Measurements from ENCODE around the gene PPIL6.

The PPIL6 gene

DNA sequence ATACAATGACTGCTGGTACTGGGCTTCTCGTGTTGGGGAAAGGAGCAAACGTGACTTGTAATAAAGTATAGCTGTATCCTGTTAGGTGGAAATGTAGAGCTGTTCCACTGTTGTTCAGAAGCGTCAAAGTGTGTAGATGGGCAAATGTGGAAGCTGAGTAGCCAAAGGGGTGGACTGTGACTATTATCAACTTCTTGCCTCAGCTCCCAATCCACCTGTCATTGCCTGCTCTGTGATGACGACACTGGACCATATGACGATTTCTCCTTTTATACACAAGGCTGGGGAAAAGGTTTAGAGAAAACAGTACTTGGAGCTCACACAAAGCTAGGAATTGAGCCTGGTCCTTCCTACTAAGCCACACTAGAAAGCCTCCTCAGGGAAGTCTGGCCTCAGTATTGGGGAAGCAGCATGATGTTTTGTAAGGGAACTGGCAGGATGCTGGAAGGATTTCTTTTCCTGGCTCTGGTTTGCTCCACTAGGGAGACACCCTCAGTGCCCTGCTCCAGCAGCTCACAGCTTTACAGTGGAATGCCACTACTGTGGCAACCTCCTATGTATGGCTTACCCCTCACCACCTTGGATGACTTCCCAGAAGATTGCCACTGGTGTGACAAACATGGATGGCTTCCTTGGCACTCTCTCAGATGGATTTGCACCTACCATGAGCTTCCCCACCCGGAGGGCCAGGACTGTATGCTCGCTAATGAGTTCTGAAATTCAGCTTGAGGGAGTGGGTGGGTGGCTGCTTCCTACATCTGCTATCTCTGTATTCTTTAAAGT is 78.1 kb downstream of the PPIL6 start:
- TF ChIP-seq, protein P1, sequence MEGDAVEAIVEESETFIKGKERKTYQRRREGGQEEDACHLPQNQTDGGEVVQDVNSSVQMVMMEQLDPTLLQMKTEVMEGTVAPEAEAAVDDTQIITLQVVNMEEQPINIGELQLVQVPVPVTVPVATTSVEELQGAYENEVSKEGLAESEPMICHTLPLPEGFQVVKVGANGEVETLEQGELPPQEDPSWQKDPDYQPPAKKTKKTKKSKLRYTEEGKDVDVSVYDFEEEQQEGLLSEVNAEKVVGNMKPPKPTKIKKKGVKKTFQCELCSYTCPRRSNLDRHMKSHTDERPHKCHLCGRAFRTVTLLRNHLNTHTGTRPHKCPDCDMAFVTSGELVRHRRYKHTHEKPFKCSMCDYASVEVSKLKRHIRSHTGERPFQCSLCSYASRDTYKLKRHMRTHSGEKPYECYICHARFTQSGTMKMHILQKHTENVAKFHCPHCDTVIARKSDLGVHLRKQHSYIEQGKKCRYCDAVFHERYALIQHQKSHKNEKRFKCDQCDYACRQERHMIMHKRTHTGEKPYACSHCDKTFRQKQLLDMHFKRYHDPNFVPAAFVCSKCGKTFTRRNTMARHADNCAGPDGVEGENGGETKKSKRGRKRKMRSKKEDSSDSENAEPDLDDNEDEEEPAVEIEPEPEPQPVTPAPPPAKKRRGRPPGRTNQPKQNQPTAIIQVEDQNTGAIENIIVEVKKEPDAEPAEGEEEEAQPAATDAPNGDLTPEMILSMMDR (conservative IDR thresholded peaks at IDR 0.05; ENCODE audit: low read depth): no peak
- ChIA-PET CTCF (interaction anchor here (0.5 to 0.9 kb wide), 3 partner anchors 174 to 1121 kb away, joined by 3 read pairs; no protein-coding TSS in a partner anchor), POLR2A (ENCODE audit: low non-redundant PET) (no interaction called here)
- H3K27ac ChIP-seq: no peak overlapping the region
- DNase-seq (ENCODE audit: low spot score): no peak

DNA sequence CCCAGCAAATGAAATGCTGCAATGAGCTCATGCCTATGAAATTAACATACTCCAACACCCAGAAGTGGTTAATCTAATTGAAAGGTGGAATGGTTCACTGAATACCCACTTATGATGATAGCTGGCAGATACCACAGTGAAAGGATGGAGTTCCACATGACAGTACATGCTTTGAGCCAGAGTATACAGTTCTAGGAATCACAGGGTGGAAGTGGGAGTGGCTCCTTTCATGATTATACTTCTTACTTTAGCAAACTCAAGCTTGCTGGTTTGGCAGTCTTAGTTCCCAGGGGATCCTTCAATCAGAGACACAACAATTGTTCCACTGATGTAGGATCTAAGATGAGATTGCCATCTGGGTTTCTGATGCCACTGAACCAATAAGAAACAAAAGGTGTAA is 79.6 kb downstream of the PPIL6 start:
- no peak for DNase-seq (ENCODE audit: low spot score)
- TF ChIP-seq, protein P1 (conservative IDR thresholded peaks at IDR 0.05; ENCODE audit: low read depth): no peak
- ChIA-PET CTCF (interaction anchor here (1.1 kb wide), 1 partner anchor 9 kb away, joined by 3 read pairs; no protein-coding TSS in a partner anchor), POLR2A (ENCODE audit: low non-redundant PET) (no interaction called here)
- no peak overlapping the region for H3K27ac ChIP-seq

DNA sequence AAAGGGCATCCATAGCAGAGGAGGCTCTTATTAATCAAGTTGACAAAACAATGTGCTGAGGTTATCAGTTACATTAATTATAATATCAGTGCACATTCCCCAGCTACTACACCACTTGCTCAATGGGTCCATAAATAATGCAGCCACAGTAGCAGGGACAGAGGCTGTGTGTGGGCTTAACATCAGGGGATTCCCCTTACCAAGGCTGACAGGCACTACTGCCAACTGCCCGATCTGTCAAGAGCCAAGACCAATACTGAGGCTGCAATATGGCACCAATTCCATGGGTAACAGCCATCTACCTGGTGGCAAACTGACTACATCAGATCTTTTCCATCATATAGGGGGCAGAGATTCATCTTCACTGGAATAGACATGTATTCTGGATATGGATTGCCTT is 80.1 kb downstream of the PPIL6 start:
- TF ChIP-seq, protein P1 (conservative IDR thresholded peaks at IDR 0.05; ENCODE audit: low read depth): no peak
- ChIA-PET POLR2A (ENCODE audit: low non-redundant PET) (no interaction called here), CTCF (interaction anchor here (0.6 kb wide), 1 partner anchor 33 kb away, joined by 3 read pairs; no protein-coding TSS in a partner anchor)
- H3K27ac ChIP-seq: no peak overlapping the region
- DNase-seq (ENCODE audit: low spot score): no peak

DNA sequence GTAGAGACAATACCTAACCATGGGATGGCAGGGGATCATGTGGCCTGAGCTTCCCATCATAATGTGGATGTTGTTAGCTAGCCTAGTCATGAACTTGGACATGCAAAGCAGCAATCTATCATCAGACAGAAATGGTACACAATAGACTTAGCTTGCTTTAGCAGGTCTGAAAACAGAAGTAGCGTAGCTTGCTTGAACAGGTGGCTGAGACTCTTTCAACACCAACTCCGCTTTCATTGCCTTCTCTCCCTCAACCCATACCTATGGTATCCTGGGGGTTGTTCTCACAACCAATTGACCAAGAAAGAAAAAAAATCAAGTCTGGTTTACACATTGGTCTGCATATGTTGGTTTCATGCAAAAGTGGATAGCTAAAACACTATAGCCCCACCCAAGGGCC is 81.2 kb downstream of the PPIL6 start:
- TF ChIP-seq, protein P1 (conservative IDR thresholded peaks at IDR 0.05; ENCODE audit: low read depth): no peak
- DNase-seq (ENCODE audit: low spot score): no peak
- ChIA-PET POLR2A (ENCODE audit: low non-redundant PET) (no interaction called here), CTCF (interaction anchor here (0.9 kb wide), 1 partner anchor 12 kb away, joined by 4 read pairs; no protein-coding TSS in a partner anchor)
- H3K27ac ChIP-seq: no peak overlapping the region

DNA sequence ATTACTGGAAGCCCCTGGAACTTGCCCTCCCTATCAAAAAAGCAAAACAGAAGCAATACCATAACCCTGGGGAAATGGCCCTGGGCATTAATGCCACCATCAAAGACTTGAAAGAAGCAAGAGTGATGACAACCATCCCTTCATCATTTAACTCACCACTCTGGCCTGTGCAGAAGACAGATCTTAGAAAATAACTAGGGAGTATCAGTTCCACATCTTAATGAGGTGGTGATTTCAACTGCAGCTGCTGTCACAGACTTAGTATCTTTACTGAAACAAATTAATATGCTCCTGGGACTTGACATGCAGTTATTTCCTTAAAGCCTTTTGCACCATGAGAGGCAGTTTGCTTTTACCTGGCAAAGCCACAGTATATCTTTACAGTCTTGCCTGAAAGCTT is 82.2 kb downstream of the PPIL6 start:
- no peak for DNase-seq (ENCODE audit: low spot score)
- no peak overlapping the region for H3K27ac ChIP-seq
- TF ChIP-seq, protein P1 (conservative IDR thresholded peaks at IDR 0.05; ENCODE audit: low read depth): no peak
- ChIA-PET POLR2A (ENCODE audit: low non-redundant PET) (no interaction called here), CTCF (no interaction called here)

DNA sequence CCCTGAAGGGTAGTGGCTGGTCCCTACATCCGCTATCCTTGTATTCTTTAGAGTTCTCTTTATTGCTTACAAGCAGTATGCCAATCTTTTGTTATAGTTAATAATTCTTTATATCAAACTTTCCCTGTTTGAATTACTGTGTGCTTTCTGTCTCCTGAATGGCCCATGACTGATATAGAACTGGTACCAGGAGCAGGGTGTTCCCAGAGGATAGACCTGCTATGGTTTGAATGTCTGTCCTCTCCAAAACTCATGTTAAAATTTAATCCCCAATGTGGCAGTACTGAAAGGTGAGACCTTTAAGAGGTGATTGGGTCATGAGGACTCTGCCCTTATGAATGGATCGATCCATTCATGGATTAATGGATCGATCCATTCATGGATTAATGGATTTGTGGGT is 84.2 kb downstream of the PPIL6 start:
- POLR2A ChIA-PET (ENCODE audit: low non-redundant PET): no interaction called here

More for the DNA sequence above, 84.2 kb downstream of the PPIL6 start:
- CTCF ChIA-PET: no interaction called here
- TF ChIP-seq, protein P1 (conservative IDR thresholded peaks at IDR 0.05; ENCODE audit: low read depth): no peak
- no peak overlapping the region for H3K27ac ChIP-seq
- DNase-seq (ENCODE audit: low spot score): no peak

Data from RWPE1 (cell line).